HepG2 (cell line): ENCODE measurements around the gene CCDC158. TPM values are rescaled to one million over a fixed set of nuclear protein-coding genes. Genes with fewer than 3 reads are reported as not detected.

Experiments
- ATAC-seq: fragments of 200-7000 bp; cut with Tn5 transposase; 3 replicates; pipeline ENCODE4 v1.9.1; 2020; ENCODE audit warnings: mild to moderate bottlenecking, moderate library complexity
- BruUV-seq: library from RNA; stranded (reverse); fragments of 400-500 nt; replicated peaks from 2 replicates; lab custom pipeline; 2021; lab: Mats Ljungman, UMichigan
- CTCF ChIA-PET: fragments of 300-600 bp; formaldehyde crosslinking; extraction: SDS; loops from one replicate; lab custom pipeline; 2021; ENCODE audit warnings: low total read pairs, inconsistent platforms, low intra/inter-chr PET ratio; lab: Yijun Ruan, JAX
- POLR2A ChIA-PET: fragments of 350-600 bp; sonication (Branson Sonifier 250); formaldehyde crosslinking; loops from one replicate; lab custom pipeline; 2020; ENCODE audit warnings: antibody characterized with exemption, inconsistent platforms; lab: Yijun Ruan, JAX
- DNase-seq: peaks from one replicate; pipeline ENCODE4 v3.0.0-alpha.2; 2015; ENCODE audit warnings: low spot score
- FAIRE-seq: peaks from 3 replicates; lab custom pipeline; 2011; peaks lifted over from hg19 to GRCh38; lab: Jason Lieb, UNC
- H2AFZ ChIP-seq: one replicate; pipeline ENCODE4 v1.6.1; 2011; ENCODE audit warnings: low read length, inconsistent platforms
- H3K27ac ChIP-seq: fragments of 300-600 bp; 3 replicates; pipeline ENCODE4 v1.8.0; 2011; ENCODE audit warnings: mixed run types, mild to moderate bottlenecking, mixed read lengths, low read length, inconsistent platforms; ENCODE audit not compliant: insufficient read depth; ENCODE audit errors: extremely low read length
- H3K27me3 ChIP-seq, 2 experiments: fragments of 200-600 bp in 1 of 2; 2 replicates in 1 of 2; 3 replicates in 1 of 2; pipeline versions ENCODE4 v1.6.0 to v1.8.0; 2011; ENCODE audit warnings: low read length in 2 of 2, mild to moderate bottlenecking in 2 of 2, moderate library complexity in 2 of 2, inconsistent platforms in 1 of 2; ENCODE audit not compliant: insufficient read depth in 2 of 2, control insufficient read depth in 1 of 2
- H3K36me3 ChIP-seq, 2 experiments: fragments of 200-600 bp in 1 of 2; replicated peaks in 1 of 2; 2 replicates in 1 of 2; 3 replicates in 1 of 2; pipeline versions ENCODE4 v1.5.1 to v1.8.0; 2011; ENCODE audit warnings: low read length in 2 of 2, inconsistent platforms in 1 of 2; ENCODE audit not compliant: insufficient read depth in 2 of 2, control insufficient read depth in 1 of 2
- H3K4me1 ChIP-seq: 2 replicates; pipeline ENCODE4 v1.5.1; 2012; ENCODE audit warnings: low read length, inconsistent platforms; ENCODE audit not compliant: insufficient read depth
- H3K4me2 ChIP-seq: 2 replicates; pipeline ENCODE4 v1.6.0; 2011; ENCODE audit warnings: low read depth, low read length, inconsistent platforms
- H3K4me3 ChIP-seq, 3 experiments: fragments of 200-600 bp in 1 of 3; sonication (generic), shearing (Covaris generic) in 1 of 3; replicated peaks in 1 of 3; 2 replicates each; pipeline ENCODE4 v1.5.1; 2011 to 2016; ENCODE audit warnings: low read length in 3 of 3, inconsistent platforms in 2 of 3, low read depth in 2 of 3, mild to moderate bottlenecking in 2 of 3, control low read depth in 1 of 3, mixed read lengths in 1 of 3; ENCODE audit not compliant: insufficient read depth in 1 of 3
- H3K79me2 ChIP-seq: one replicate; pipeline ENCODE4 v1.6.1; 2011; ENCODE audit warnings: low read length, inconsistent platforms; ENCODE audit not compliant: insufficient read depth
- H3K9ac ChIP-seq: 2 replicates; pipeline ENCODE4 v1.6.0; 2011; ENCODE audit warnings: mild to moderate bottlenecking, low read depth, low read length, inconsistent platforms; ENCODE audit not compliant: insufficient read depth
- H3K9me3 ChIP-seq: 2 replicates; pipeline ENCODE4 v1.5.1; 2012; ENCODE audit warnings: mild to moderate bottlenecking, low read length
- H4K20me1 ChIP-seq: 2 replicates; pipeline ENCODE4 v1.6.0; 2011; ENCODE audit warnings: inconsistent platforms, mild to moderate bottlenecking, low read length, moderate library complexity; ENCODE audit not compliant: insufficient read depth
- NAIF1 ChIP-seq: sonication (generic); formaldehyde crosslinking; IDR thresholded peaks from 2 replicates; pipeline ENCODE4 v1.5.0; 2020; ENCODE audit warnings: mild to moderate bottlenecking, missing genetic modification reagents, borderline replicate concordance
- NFE2L1 ChIP-seq: sonication (generic); formaldehyde crosslinking; IDR thresholded peaks from 2 replicates; pipeline ENCODE4 v1.4.0; 2020; ENCODE audit warnings: missing genetic modification reagents, mild to moderate bottlenecking, borderline replicate concordance
- POGZ ChIP-seq: sonication (generic); formaldehyde crosslinking; IDR thresholded peaks from 2 replicates; pipeline ENCODE4 v1.4.0; 2020; ENCODE audit warnings: mild to moderate bottlenecking, missing genetic modification reagents
- PRMT3 ChIP-seq: sonication (generic); formaldehyde crosslinking; IDR thresholded peaks from 2 replicates; pipeline ENCODE4 v1.8.1; 2022; ENCODE audit warnings: low read depth, mild to moderate bottlenecking, moderate library complexity, missing genetic modification reagents, borderline replicate concordance
- SMC3 ChIP-seq: IDR thresholded peaks from 2 replicates; pipeline ENCODE4 v1.6.1; 2011; ENCODE audit warnings: low read length, improper control_type of control experiment
- TCF7L2 ChIP-seq: IDR thresholded peaks from 2 replicates; pipeline ENCODE4 v1.6.1; 2011; ENCODE audit warnings: mild to moderate bottlenecking, low read depth, low read length, moderate library complexity
- ZBTB8A ChIP-seq: sonication (generic); formaldehyde crosslinking; IDR thresholded peaks from 2 replicates; pipeline ENCODE4 v1.4.0; 2020; ENCODE audit warnings: mild to moderate bottlenecking, low read depth, missing genetic modification reagents, borderline replicate concordance
- ZFP1 ChIP-seq: IDR thresholded peaks from 2 replicates; pipeline ENCODE4 v1.6.1; 2016
- ZNF558 ChIP-seq: sonication (generic); formaldehyde crosslinking; IDR thresholded peaks from 2 replicates; pipeline ENCODE4 v1.9.0; 2022; ENCODE audit warnings: mild to moderate bottlenecking, missing genetic modification reagents, borderline replicate concordance
- ZNF605 ChIP-seq: sonication (generic); formaldehyde crosslinking; IDR thresholded peaks from 2 replicates; pipeline ENCODE4 v1.8.0; 2022; ENCODE audit warnings: mild to moderate bottlenecking, missing genetic modification reagents
- ZNF672 ChIP-seq: sonication (generic); formaldehyde crosslinking; IDR thresholded peaks from 2 replicates; pipeline ENCODE4 v1.8.1; 2022; ENCODE audit warnings: missing genetic modification reagents
- ZNF674 ChIP-seq: sonication (generic); formaldehyde crosslinking; IDR thresholded peaks from 2 replicates; pipeline ENCODE4 v1.5.0; 2020; ENCODE audit warnings: low read depth, mild to moderate bottlenecking, missing genetic modification reagents
- WGBS: methylation state at CpG from one replicate; pipeline ENCODE4 v1.1.6; 2017; ENCODE audit warnings: low lambda C conversion rate; 5-methylcytosine and 5-hydroxymethylcytosine counted together
- in situ Hi-C: cut with HindIII; loops from 2 replicates; pipeline ENCODE4 v1.10.0; 2017; ENCODE audit warnings: low pct_unique_long_range_greater_than_20kb; ENCODE audit not compliant: extremely low pct_ligation_motif_present
- intact Hi-C: fragments of 100-400 bp; cut with micrococcal nuclease; formaldehyde crosslinking; loops from one replicate; pipeline ENCODE4 v1.10.0; 2022; ENCODE audit not compliant: unreplicated experiment
- polyA plus RNA-seq, 8 experiments: library from polyadenylated mRNA; depleted of rRNA in 3 of 8; stranded (reverse) in 7 of 8; unstranded in 1 of 8; fragments of >200 nt; fragmentation: Illumina TruSeq in 4 of 8; extraction: Trizol in 4 of 8; gene quantifications; 2 replicates each; pipeline versions ENCODE4 v1.2.1 to v1.2.3, GENCODE V29; 2011 to 2016; ENCODE audit warnings: low read depth in 4 of 8, missing spikeins in 1 of 8, mixed read lengths in 1 of 8; ENCODE audit not compliant: insufficient read depth in 1 of 8
- total RNA-seq, 5 experiments: library from RNA; depleted of rRNA; stranded (reverse); fragments of >200 nt; fragmentation: Illumina TruSeq; extraction: Trizol; gene quantifications; 2 replicates each; pipeline ENCODE4 v1.2.3, GENCODE V29; 2016; ENCODE audit warnings: low read depth in 1 of 5
- TF ChIP-seq, protein P1 (sequence below): sonication (generic); formaldehyde crosslinking; IDR thresholded peaks from 2 replicates; pipeline ENCODE4 v1.4.0; 2020; ENCODE audit warnings: low read depth, missing genetic modification reagents
- TF ChIP-seq, protein P2 (sequence below): sonication (generic); formaldehyde crosslinking; IDR thresholded peaks from 2 replicates; pipeline ENCODE4 v1.8.0; 2022; ENCODE audit warnings: mild to moderate bottlenecking, missing genetic modification reagents, moderate library complexity

The CCDC158 gene
- total and polyA plus RNA-seq, 2 of the 13 experiments (the other 11 are each of a cell fraction or from before 2014, with no cell fraction given): not detected

DNA sequence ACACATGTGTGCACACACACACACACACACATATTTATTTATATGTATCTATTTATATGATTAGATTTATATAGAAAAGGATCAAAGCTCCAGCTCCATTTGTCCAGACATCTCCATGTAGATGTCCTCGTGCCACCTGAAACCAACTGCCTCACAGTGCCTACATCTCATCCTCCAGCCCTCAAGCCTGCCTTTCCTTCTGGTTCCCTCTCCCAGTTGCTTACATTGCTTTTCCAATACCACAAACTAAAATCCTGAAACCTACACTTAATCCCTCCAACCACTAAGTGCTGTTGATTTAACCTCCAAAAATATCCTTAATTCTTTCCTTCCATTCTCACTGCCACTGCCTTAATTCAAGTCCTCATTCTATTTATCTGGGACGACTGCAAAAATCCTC is 63.0 kb downstream of the CCDC158 start:
- Histone ChIP-seq H3K4me2 (no peak overlapping the region), H3K4me3 (no peak overlapping the region), H3K27ac (no peak overlapping the region), H3K9ac (no peak overlapping the region), H2AFZ (no peak overlapping the region), H3K27me3 (no peaks in the 10 kb centered on the region), H4K20me1 (no peaks in the 10 kb centered on the region), H3K79me2 (no peaks in the 10 kb centered on the region), H3K4me1 (no peaks in the 10 kb centered on the region), H3K36me3 (no peaks in the 10 kb centered on the region), H3K9me3 (peaks cover 9% of the 10 kb centered on the region)
- ChIA-PET POLR2A (no interaction called here), CTCF (no interaction called here)
- BruUV-seq: no TSS peak
- intact Hi-C loops: no loop called here
- no peak for DNase-seq
- no peak for TF ChIP-seq ZFP1 (CRISPR knock-in tag)
- TF ChIP-seq POGZ (CRISPR knock-in tag): no peak
- no peak for TF ChIP-seq TCF7L2
- no peak for TF ChIP-seq ZNF558 (CRISPR knock-in tag)
- TF ChIP-seq ZBTB8A (CRISPR knock-in tag): no peak
- no peak for TF ChIP-seq NFE2L1
- no peak for TF ChIP-seq ZNF605 (CRISPR knock-in tag)
- TF ChIP-seq NAIF1: no peak
- TF ChIP-seq, protein P1, sequence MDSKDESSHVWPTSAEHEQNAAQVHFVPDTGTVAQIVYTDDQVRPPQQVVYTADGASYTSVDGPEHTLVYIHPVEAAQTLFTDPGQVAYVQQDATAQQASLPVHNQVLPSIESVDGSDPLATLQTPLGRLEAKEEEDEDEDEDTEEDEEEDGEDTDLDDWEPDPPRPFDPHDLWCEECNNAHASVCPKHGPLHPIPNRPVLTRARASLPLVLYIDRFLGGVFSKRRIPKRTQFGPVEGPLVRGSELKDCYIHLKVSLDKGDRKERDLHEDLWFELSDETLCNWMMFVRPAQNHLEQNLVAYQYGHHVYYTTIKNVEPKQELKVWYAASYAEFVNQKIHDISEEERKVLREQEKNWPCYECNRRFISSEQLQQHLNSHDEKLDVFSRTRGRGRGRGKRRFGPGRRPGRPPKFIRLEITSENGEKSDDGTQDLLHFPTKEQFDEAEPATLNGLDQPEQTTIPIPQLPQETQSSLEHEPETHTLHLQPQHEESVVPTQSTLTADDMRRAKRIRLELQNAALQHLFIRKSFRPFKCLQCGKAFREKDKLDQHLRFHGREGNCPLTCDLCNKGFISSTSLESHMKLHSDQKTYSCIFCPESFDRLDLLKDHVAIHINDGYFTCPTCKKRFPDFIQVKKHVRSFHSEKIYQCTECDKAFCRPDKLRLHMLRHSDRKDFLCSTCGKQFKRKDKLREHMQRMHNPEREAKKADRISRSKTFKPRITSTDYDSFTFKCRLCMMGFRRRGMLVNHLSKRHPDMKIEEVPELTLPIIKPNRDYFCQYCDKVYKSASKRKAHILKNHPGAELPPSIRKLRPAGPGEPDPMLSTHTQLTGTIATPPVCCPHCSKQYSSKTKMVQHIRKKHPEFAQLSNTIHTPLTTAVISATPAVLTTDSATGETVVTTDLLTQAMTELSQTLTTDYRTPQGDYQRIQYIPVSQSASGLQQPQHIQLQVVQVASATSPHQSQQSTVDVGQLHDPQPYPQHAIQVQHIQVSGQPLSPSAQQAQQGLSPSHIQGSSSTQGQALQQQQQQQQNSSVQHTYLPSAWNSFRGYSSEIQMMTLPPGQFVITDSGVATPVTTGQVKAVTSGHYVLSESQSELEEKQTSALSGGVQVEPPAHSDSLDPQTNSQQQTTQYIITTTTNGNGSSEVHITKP (CRISPR knock-in tag): no peak
- no peak for TF ChIP-seq PRMT3 (CRISPR knock-in tag)
- TF ChIP-seq ZNF674 (CRISPR knock-in tag): no peak
- TF ChIP-seq, protein P2, sequence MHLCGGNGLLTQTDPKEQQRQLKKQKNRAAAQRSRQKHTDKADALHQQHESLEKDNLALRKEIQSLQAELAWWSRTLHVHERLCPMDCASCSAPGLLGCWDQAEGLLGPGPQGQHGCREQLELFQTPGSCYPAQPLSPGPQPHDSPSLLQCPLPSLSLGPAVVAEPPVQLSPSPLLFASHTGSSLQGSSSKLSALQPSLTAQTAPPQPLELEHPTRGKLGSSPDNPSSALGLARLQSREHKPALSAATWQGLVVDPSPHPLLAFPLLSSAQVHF: no peak
- TF ChIP-seq SMC3: no peak
- TF ChIP-seq ZNF672 (CRISPR knock-in tag): no peak
- in situ Hi-C loops: no loop called here
- ATAC-seq: no peak
- no peak for FAIRE-seq
- WGBS: 0% methylated on average over 2 of the region's 2 CpGs
